Suprapubic skin (tissue), 4 donors: ENCODE data around the gene BCAT1. TPM values are rescaled to one million over a fixed set of nuclear protein-coding genes. Genes with fewer than 3 reads are reported as not detected.

ENCODE experiments used
- DNase-seq, 2 donors: peaks; one replicate each; pipeline ENCODE4 v3.0.0-alpha.2; 2019; ENCODE audit warnings: low spot score in 2 of 2
- H3K27ac ChIP-seq: fragments of 200-600 bp; sonication (generic); one replicate; pipeline ENCODE4 v1.5.1; 2019
- H3K27me3 ChIP-seq: fragments of 200-600 bp; sonication (generic); one replicate; pipeline ENCODE4 v1.5.1; 2019
- H3K36me3 ChIP-seq: fragments of 200-600 bp; sonication (generic); one replicate; pipeline ENCODE4 v1.5.1; 2019
- H3K4me1 ChIP-seq: fragments of 200-600 bp; sonication (generic); one replicate; pipeline ENCODE4 v1.5.1; 2019
- H3K4me3 ChIP-seq: fragments of 200-600 bp; sonication (generic); one replicate; pipeline ENCODE4 v1.5.1; 2019; ENCODE audit warnings: mild to moderate bottlenecking
- H3K9me3 ChIP-seq: fragments of 200-600 bp; sonication (generic); one replicate; pipeline ENCODE4 v1.5.1; 2019
- EP300 ChIP-seq: sonication (generic); formaldehyde crosslinking; IDR thresholded peaks from one replicate; pipeline ENCODE4 v1.6.1; 2017; ENCODE audit warnings: antibody characterized with exemption
- POLR2A ChIP-seq, 2 donors: fragments of 450-650 bp; IDR thresholded peaks; one replicate each; pipeline ENCODE4 v1.6.1; 2017; ENCODE audit warnings: antibody characterized with exemption in 2 of 2, mild to moderate bottlenecking in 2 of 2, moderate library complexity in 2 of 2
- POLR2AphosphoS5 ChIP-seq, 3 donors: sonication (generic); formaldehyde crosslinking; IDR thresholded peaks; one replicate each; pipeline ENCODE4 v1.6.1; 2017; ENCODE audit warnings: antibody characterized with exemption in 3 of 3
- WGBS: methylation state at CpG from one replicate; pipeline ENCODE4 v1.1.5; 2018; 5-methylcytosine and 5-hydroxymethylcytosine counted together
- total RNA-seq, 4 donors: library from RNA; depleted of rRNA; stranded (reverse); fragments of >200 nt; gene quantifications; one replicate each; pipeline ENCODE4 v1.1.0, GENCODE V29; 2016
- TF ChIP-seq, protein P1 (sequence below), 2 donors: fragments of 200-600 bp in 1 of 2; fragments of 450-650 bp in 1 of 2; sonication (generic) in 1 of 2; IDR thresholded peaks; one replicate each; pipeline ENCODE4 v1.5.1; 2016 to 2019; ENCODE audit warnings: antibody characterized with exemption in 2 of 2, mild to moderate bottlenecking in 1 of 2, moderate library complexity in 1 of 2

BCAT1 gene
- total RNA-seq, 4 donors from 2014 or later = 0.68 to 2.9 (median 1.5) TPM

DNA sequence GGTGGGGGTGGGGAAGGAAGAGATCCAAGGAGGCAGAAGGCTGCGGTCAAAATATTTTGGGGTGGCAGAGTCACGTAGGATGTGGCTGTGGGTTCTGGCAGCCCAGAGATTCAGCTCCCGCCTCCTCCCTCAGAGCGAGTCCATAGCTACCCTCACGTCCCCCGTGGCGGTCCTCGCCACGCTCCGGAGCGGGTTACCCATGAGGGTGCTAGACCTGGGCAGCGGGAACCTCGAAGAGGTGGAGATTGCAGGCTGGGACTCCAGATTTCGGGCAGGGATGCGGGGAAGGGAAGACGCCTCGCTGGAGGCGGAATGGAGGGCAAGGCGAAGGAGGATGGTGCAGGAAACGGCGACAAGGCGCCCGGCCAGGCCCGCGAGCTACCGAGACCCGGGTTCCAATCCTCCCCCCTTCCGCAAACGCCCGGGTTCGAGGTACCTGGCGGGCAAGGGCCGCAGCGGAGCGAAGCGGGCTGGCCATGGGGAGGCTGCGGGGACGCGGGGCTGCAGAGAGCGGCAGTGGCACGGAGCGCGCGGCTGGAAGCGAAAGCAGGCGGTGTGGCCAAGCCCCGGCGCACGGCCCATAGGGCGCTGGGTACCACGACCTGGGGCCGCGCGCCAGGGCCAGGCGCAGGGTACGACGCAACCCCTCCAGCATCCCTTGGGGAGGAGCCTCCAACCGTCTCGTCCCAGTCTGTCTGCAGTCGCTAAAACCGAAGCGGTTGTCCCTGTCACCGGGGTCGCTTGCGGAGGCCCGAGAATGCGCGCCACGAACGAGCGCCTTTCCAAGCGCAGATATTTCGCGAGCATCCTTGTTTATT lies 46.2 kb downstream of the BCAT1 start:
- no peak for DNase-seq
- no peaks in the 10 kb centered on the region for H3K36me3 ChIP-seq
- peaks cover 25% of the 10 kb centered on the region for H3K27me3 ChIP-seq
- H3K9me3 ChIP-seq = no peaks in the 10 kb centered on the region
- H3K4me3 ChIP-seq = peak overlapping the region; percentile 56
- peak overlapping the region; percentile 17 for H3K27ac ChIP-seq
- WGBS = 4% methylated on average over 73 of the region's 74 CpGs
- TF ChIP-seq, protein P1, sequence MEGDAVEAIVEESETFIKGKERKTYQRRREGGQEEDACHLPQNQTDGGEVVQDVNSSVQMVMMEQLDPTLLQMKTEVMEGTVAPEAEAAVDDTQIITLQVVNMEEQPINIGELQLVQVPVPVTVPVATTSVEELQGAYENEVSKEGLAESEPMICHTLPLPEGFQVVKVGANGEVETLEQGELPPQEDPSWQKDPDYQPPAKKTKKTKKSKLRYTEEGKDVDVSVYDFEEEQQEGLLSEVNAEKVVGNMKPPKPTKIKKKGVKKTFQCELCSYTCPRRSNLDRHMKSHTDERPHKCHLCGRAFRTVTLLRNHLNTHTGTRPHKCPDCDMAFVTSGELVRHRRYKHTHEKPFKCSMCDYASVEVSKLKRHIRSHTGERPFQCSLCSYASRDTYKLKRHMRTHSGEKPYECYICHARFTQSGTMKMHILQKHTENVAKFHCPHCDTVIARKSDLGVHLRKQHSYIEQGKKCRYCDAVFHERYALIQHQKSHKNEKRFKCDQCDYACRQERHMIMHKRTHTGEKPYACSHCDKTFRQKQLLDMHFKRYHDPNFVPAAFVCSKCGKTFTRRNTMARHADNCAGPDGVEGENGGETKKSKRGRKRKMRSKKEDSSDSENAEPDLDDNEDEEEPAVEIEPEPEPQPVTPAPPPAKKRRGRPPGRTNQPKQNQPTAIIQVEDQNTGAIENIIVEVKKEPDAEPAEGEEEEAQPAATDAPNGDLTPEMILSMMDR (IDR thresholded peaks at IDR 0.05) = no peak
- TF ChIP-seq POLR2AphosphoS5 (IDR thresholded peaks at IDR 0.05) (no peak), EP300 (no peak), POLR2A (IDR thresholded peaks at IDR 0.05) (no peak)
- H3K4me1 ChIP-seq = peaks cover 16% of the 10 kb centered on the region

DNA sequence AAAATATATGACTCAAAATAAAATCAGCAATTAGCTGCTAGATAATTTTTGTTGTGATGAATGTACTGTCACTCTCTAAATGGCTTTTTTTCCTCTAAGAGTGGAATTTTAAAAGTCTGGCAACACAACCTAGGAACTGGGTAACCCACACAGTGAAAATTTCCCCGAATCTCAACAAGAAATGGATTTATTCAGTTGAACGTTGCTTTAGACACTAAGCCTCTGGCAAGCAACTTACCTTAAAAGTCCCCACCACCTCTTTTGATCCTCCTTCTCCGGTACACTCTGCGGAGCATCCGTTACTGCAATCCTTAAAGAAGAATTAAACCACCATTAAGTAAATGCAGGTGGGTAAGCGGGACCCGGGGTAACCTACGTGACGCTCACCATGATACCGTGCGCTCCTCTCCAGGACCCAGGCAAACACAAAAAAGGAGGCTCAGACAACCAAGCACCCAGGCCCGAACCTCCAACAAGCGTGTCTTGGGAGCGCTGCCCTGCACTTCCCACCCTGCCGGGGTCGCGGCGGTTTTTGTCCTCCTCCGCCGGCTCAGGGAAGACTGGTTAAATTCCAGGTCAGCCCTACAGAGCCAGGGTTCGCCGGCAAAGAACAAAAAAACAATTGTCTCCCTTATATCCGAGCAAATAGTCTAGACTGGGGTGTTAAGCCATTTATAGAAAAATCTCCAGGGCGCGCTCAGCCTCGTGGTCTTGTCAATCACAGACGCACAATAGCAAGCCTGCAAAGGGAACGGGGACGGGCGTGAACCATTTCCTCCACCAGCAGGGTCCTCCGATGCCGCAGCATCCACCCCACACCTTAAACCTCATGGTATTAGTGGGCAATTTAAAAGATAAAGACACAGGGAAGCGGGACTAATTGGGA lies 47.1 kb downstream of the BCAT1 start:
- H3K4me3 ChIP-seq = peak overlapping the region; percentile 56
- DNase-seq = no peak

DNA sequence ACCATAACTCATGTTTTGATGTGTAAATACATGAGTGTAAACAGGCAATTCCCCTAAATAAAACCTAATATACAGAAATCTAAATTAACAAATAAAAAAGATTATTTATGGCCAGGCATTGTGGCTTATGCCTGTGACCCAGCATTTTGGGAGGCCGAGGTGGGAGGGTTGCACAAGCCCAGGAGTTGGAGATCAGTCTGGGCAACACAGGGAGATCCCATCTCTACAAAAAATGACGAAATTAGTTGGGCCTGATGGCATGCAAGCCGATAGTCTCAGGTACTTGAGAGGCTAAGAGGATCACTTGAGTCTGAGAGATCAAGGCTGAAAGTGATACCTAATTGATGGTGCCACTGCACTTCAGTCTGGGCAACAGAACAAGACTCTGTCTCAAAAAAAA lies 48.7 kb downstream of the BCAT1 start:
- H3K9me3 ChIP-seq = no peaks in the 10 kb centered on the region
- 87% methylated on average over 3 of the region's 3 CpGs for WGBS
- no peaks in the 10 kb centered on the region for H3K36me3 ChIP-seq
- H3K4me3 ChIP-seq = no peak overlapping the region
- H3K27ac ChIP-seq = no peak overlapping the region
- peaks cover 25% of the 10 kb centered on the region for H3K27me3 ChIP-seq
- DNase-seq = no peak
- peaks cover 16% of the 10 kb centered on the region for H3K4me1 ChIP-seq
- no peak for TF ChIP-seq POLR2AphosphoS5 (IDR thresholded peaks at IDR 0.05)
- no peak for TF ChIP-seq EP300
- no peak for TF ChIP-seq POLR2A (IDR thresholded peaks at IDR 0.05)

More for the DNA sequence above, 47.1 kb downstream of the BCAT1 start:
- Histone ChIP-seq H3K27me3 (peaks cover 25% of the 10 kb centered on the region), H3K36me3 (no peaks in the 10 kb centered on the region), H3K4me1 (peaks cover 16% of the 10 kb centered on the region), H3K9me3 (no peaks in the 10 kb centered on the region), H3K27ac (no peak overlapping the region)
- WGBS = 54% methylated on average over 33 of the region's 33 CpGs
- TF ChIP-seq, protein P1 (IDR thresholded peaks at IDR 0.05) = no peak
- TF ChIP-seq POLR2AphosphoS5 (IDR thresholded peaks at IDR 0.05) (no peak), EP300 (no peak), POLR2A (IDR thresholded peaks at IDR 0.05) (no peak)

DNA sequence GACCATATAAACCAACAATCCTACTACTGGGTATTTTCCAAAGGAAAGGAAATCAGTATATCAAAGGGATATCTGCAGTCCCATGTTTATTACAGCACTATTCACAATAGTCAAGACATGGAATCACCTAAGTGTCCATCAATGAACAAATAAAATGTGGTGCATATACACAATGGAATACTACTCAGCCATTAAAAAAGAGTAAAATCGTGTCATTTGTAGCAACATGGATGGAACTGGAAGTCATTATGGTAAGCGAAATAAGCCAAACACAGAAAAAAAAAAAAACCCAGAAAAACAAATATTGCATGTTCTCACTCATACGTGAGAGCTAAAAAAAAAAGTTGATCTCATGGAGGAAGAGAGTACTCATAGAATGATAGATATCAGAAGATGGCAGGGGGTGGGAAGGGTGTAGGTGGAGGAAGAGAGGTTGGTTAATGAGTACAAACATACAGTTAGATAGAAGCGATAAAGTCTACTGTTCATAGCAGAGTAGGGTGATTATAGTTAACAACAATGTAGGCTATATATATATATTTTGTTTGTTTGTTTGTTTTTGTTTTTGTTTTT lies 49.3 kb downstream of the BCAT1 start:
- peaks cover 16% of the 10 kb centered on the region for H3K4me1 ChIP-seq
- TF ChIP-seq POLR2A (IDR thresholded peaks at IDR 0.05) (no peak), EP300 (no peak), POLR2AphosphoS5 (IDR thresholded peaks at IDR 0.05) (no peak)
- TF ChIP-seq, protein P1 (IDR thresholded peaks at IDR 0.05) = no peak
- no peaks in the 10 kb centered on the region for H3K36me3 ChIP-seq
- 91% methylated on average over 4 of the region's 4 CpGs for WGBS
- H3K9me3 ChIP-seq = no peaks in the 10 kb centered on the region
- no peak for DNase-seq
- peaks cover 25% of the 10 kb centered on the region for H3K27me3 ChIP-seq
- no peak overlapping the region for H3K27ac ChIP-seq
- H3K4me3 ChIP-seq = no peak overlapping the region

DNA sequence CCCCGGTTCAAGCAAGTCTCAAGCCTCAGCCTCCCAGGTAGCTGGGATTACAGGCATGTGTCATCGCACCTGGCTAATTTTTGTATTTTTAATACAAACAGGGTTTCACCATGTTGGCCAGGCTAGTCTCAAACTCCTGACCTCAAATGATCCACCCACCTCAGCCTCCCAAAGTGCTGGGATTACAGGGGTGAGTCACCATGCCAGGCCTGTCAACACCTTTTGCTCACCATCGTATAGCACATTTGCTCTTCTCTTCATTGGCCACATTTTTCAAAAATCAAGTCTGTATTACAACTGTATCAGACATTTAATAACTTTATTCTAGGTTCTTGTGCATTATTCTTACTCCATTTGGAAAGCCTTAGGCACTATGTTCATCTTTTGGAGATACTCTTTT lies 50.3 kb downstream of the BCAT1 start:
- Histone ChIP-seq H3K27ac (no peak overlapping the region), H3K36me3 (no peaks in the 10 kb centered on the region), H3K27me3 (peaks cover 18% of the 10 kb centered on the region), H3K9me3 (no peaks in the 10 kb centered on the region), H3K4me1 (peaks cover 16% of the 10 kb centered on the region), H3K4me3 (no peak overlapping the region)
- TF ChIP-seq POLR2AphosphoS5 (IDR thresholded peaks at IDR 0.05) = no peak
- TF ChIP-seq, protein P1 (IDR thresholded peaks at IDR 0.05) = no peak
- no peak for TF ChIP-seq EP300
- TF ChIP-seq POLR2A (IDR thresholded peaks at IDR 0.05) = no peak
- DNase-seq = no peak
- 96% methylated on average over 3 of the region's 3 CpGs for WGBS
